Posterior cingulate gyrus (tissue), 11 donors: ENCODE results near the gene LSM7.
A peak's percentile ranks its signal among the peaks of the same experiment; 100 is the strongest.
"Not testable (repeated sequence)": the region's sequence is repeated elsewhere in the genome, so short reads cannot be mapped to it uniquely, and the experiment has no call there.

ENCODE experiments used
- DNase-seq, 10 donors: peaks; one replicate each; pipeline versions ENCODE4 v3.0.0 to v3.0.0-alpha.2; 2020 to 2021; ENCODE audit warnings: mixed read lengths in 3 of 10
- intact Hi-C: fragments of 100-400 bp; cut with DNase I; formaldehyde crosslinking; loops from one replicate; pipeline ENCODE4 v1.15.1; 2023

LSM7 gene

DNA sequence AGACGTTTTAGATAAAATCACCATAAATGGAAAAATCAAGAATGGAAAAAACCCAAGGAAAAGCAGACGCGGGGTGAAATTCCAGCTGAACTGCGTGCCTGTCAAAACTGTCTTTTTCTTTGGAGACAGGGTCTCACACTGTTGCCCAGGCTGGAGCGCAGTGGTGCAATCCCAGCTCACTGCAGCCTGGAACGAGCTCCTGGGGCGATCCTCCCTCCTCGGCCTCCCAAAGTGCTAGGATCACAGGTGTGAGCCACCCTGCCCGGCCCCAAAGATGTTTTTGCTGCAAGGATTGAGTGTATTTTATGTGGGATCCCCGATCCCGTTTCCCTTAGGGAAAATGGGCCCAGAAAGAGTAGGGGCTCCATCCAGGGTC, 45.5 kb downstream of the LSM7 start:
- intact Hi-C loops = no loop called here
- DNase-seq = no peak

DNA sequence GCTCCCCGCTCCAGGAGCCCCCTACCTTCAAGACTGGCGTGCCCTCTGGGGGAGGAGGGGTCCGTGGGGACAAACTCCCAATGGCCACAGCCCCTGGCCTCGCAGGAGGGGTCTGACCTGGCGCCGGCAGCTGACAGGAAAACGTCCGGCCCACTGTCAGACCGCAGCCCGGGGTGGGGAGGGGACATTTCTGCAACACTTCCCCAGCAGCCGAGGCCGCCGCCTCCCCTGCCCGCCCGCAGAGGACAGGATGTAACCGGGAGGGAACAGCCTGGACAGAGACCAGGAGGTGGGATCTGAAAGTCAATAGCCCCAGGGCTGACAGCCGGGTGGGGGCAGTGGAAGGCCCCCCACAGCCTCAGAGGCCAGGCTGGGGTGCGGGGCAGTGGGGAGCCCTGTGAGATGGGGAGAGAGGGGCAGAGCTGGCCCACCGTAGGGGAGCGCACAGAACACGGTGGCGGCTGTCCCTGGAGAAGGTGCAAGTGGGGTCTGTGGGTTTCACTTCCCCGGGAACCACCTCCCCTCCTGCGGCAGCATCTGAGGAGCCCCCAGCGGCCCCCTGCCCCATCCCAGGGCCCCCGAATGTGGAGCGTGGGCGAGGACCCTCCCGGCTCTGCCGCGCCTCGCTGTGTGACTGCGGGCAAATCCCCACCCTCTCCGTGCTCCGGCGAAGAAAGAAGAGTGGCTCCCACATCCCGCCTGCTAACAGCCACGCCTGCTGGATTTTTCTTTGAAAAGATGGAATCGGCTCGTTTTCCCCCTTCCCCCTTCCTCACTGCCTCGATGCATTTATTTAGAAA, 46.1 kb downstream of the LSM7 start, which contains the start of gene PEAK3:
TSS of gene PEAK3 (minus strand) at position 114 of the 800 bp plus-strand sequence. CDS start 1,244 bp downstream, outside the sequence.
- intact Hi-C loops = no loop called here
- DNase-seq = peak in 4 of 10 donors; percentile 45 to 93 (median 70)

DNA sequence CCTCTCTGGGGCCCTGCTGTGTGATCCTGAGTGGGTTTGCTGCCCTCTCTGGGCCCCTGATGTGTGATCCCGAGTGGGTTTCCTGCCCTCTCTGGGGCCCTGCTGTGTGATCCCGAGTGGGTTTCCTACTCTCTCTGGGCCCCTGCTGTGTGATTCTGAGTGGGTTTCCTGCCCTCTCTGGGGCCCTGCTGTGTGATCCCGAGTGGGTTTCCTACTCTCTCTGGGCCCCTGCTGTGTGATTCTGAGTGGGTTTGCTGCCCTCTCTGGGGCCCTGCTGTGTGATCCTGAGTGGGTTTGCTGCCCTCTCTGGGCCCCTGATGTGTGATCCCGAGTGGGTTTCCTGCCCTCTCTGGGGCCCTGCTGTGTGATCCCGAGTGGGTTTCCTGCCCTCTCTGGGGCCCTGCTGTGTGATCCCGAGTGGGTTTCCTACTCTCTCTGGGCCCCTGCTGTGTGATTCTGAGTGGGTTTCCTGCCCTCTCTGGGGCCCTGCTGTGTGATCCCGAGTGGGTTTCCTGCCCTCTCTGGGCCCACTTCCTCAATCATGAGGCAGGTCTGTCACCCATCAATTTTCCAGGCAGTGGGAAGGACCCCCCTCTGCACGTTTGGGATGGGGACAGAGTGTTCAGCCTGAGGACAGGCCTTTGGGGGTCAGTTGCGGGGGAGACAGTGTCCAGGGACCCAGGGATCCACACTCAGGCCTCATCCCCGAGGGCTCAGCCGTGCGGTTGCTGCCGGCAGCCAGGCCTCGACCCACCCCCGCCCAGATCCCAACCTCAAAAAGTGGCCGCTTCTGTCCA, 46.9 kb downstream of the LSM7 start:
- DNase-seq, intact Hi-C loops: not testable (repeated sequence)

DNA sequence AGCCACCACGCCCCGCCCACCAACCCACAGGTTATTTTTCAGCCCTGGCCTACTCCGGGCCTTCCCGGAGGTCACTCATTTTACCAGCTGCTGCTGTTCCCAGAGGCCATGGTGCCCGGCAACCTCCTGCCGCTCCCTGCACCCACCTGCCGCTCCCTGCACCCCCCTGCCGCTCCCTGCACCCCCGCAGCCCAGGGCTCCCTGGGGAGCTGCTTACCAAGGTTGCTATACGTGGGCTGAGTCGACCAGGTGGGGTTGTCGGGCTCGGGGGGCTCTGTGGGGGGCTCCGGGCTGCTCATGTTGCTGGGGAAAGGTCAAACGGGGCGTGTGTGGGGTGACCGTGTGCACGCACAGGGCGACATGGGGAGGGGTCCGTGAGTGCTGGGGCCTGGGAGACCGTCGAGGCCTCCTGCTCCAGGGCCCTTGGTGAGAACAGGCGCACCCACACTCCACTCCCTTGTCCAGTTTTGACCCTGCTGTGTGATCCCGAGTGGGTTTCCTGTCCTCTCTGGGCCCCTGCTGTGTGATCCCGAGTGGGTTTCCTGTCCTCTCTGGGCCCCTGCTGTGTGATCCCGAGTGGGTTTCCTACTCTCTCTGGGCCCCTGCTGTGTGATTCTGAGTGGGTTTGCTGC, 47.6 kb downstream of the LSM7 start:
- no peak for DNase-seq
- intact Hi-C loops = no loop called here

DNA sequence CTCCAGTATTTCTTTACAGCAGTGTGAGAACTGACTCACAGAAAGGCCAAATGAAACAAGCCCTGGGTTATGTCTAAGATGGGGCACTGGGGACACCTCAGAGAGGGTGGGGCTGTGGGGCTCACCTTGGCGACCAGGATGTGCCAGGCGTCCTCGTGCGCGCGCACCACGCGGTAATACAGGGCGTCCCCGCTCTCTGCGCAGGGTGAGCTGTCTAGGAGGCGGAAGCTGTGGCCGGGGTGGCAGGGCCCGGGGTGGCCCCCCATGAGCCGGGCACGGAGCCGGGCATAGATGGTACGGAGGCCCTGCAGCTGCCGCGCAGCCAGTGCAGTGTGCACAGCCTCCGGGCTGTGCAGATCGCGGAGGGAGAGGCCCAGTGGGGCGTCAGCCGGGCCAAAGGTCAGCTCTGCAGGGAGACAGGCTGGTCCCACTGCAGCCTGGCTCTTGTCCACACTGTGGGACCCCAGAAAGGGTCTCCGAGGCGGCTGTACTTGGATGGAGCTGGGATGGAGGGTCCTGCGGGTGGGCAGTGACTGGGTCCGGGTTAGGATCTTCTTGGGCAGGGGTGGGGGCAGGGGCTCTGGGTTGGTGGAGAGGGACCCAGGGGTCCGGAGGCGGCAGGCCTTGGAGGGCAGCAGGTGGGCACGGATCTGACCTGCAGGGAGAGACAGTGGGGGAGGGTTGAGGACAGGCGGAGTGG, 49.8 kb downstream of the LSM7 start:
- DNase-seq = no peak
- intact Hi-C loops = loop anchor here (5.0 kb wide), 1 partner anchor 39 kb away; no protein-coding TSS in a partner anchor

DNA sequence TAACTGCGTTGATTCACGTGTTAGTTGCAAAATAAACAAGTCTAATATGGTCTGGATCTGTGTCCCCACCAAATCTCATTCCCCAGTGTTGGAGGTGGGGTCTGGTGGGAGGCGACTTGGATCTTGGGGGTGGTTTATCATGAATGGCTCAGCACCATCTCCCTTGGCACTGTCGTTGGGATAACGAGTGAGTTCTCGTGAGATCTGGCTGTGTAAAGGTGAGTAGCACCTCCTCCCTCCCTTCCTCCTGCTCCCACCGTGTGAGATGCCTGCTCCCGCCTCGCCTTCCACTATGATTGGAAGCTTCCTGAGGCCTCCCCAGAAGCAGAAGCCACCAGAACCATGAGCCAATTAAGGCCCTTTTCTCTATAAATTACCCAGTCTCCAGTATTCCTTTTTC, 51.2 kb downstream of the LSM7 start:
- DNase-seq = no peak
- intact Hi-C loops = loop anchor here (5.0 kb wide), 1 partner anchor 40 kb away; no protein-coding TSS in a partner anchor

DNA sequence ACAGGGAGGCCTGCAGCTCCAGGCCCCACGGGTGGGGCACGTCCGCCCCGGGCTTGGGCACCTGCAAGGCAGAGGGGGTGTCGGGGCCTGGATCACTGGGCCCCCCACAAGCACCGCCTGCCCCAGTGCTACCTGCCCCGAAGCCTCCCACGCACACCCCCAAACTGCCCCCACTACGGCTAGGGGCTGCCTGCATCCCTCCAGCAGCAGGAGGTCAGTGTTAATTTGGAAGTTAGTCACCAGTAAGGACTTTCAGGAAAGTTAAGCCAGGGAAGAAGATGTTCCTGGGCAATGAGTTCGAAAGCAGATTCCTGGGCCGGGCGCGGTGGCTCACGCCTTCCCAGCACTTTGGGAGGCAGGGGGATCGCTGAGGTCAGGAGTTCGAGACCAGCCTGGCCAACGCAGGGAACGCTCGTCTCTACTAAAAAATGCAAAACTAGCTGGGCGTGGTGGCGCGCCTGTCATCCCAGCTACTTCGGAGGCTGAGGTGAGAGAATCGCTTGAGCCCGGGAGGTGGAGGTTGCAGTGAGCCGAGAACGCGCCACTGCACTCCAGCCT, 51.9 kb downstream of the LSM7 start:
- intact Hi-C loops = loop anchor here (5.0 kb wide), 1 partner anchor 41 kb away; no protein-coding TSS in a partner anchor
- no peak for DNase-seq

DNA sequence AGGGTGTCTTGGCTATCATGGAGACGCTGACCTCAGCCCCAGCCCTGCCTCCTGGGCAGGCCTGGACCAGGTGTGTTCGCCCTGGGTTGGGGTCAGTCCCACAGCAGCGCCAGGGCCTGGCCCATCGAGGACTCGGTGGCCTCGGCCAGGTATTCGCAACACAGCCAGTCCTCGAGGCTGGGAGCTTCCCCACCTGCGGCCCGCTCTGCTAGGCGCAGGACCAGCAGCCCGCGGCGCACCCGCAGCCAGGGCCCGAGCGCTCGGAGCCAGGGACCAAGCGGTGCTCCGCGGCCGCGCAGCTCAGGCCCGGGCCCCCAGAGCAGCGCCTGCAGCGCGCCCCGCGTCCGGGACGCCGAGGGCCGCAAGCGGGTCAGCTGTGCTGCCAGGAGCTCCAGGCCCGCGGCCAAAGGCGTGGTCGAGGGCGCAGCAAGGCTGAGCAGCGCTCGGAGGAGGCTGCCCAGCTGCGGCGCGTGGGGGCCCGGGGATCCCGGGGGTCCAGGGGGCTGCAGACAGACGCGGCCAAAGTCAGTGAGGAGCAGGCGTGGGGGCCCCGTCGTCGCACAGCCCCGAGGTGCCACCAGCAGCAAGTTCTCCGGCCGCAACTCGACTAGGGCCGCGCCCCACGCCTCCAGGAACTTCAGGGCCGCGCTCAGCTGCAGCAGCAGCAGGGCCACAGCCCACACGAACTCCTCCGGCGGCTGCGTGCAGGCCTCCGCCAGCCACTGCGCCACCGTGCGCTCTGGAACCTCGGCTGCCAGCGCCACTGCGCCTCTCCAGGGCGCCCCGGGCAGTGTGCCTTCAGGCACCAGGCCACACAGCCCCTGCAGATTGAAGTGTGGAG, 52.6 kb downstream of the LSM7 start:
- DNase-seq = peak in 2 of 10 donors; percentile 28 to 90
- intact Hi-C loops = loop anchor here (1.0 to 5.0 kb wide), 2 partner anchors 41 to 115 kb away; no protein-coding TSS in a partner anchor

DNA sequence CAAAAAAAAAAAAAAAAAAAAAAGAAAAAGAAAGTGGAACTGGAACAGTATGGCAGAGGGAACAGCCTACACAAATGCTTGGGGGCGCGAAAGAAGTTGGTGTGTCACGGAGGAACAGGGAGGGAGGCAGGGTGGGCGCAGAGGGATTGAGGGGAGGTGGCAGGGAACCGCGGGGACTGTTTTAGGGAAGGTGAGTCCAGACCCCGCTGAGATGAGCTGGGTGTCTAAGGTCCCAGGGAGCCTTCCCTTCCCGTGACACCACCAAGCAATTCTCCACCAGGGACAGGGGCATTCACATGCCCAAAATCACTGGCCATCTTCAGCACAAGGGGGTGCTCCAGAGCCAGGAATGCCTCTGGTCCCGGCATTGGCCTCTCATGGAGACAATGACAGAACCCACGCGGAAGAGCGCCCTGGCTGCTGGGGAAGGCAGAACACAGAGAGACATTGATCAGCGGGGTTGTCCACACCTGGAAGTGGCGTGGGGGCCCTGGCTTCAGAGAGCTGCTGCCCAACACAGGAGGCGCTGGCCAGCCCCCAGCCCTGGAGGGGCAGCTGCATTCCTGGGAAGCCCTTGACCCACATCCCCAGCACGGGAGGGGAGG, 53.4 kb downstream of the LSM7 start:
- peak in 9 of 10 donors; percentile 60 to 95 (median 76) for DNase-seq
- intact Hi-C loops = loop anchor here (1.0 to 5.0 kb wide), 2 partner anchors 42 to 116 kb away; no protein-coding TSS in a partner anchor

DNA sequence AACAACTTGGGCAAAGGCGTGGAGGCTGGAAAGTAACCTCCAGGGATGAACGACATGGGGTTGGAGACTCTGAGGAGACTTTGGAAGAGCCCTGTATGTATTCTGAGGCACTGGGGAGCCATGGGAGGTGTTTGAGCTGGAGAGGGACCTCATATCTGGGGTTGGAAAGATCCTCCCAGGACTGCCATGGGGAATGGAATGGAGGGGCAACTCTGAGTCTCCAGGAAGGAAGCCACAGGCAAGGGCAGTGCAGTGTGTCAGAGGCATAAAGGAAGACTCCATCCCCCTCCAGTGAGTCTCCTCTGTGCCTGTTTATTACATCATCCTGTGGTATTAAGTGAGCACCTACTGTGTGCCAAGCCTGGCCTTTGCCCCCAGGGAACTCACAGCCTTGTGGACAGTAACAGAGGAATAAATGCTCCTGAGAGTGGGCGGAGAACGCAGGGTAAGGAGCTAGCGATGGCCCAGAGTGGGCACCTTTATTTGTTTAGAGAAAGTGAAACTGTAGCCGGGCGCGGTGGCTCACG, 54.1 kb downstream of the LSM7 start:
- no peak for DNase-seq
- intact Hi-C loops = no loop called here

DNA sequence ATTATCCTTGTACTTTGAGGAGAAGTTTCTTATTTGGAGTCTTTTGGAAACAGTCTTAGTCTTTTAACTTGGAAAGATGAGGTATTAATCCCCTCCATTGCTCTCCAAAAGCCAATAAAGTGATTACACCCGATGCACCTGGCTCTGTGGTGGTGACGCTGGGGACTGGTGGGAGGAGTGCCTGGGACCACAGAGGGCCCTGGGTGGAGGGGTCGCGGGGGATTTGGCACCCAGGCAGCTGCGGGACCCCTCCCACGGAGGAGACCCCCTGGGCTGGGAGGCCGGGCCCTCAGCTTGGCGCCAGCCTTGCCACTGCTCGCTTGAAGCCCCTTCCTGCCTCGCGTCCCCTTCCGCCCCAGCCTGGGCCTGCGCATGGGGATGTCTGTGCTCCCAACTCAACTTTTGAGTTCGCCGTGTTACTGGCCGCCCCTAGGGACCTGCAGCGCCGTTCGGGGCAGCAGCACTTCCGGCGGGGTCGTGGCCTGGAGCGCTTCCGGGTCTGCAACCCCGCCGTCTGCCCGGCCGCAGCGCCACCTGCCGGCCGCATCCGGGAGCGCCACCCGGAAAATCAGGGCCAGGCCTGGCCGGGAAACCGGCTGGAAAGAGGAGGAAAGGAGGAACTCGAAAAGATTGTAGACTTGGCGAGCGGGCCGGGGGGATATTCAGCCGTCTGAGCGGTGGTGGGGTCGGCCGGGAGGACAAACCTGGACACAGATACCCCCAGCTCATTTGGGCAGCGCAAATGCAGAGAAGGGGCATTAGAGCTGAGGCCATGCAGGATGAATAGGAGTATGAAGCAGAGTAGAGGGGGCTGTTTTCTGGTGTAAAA, 54.8 kb downstream of the LSM7 start:
- peak in 8 of 10 donors; percentile 43 to 95 (median 64) for DNase-seq
- intact Hi-C loops = loop anchor here (1.0 kb wide), 1 partner anchor 37 kb away; the partner anchor contains the start of genes PLEKHJ1 and SF3A2
